ENCODE results near the gene ENOX2.
"Not testable (repeated sequence)": the region's sequence is repeated elsewhere in the genome, so short reads cannot be mapped to it uniquely, and the experiment has no call there.

ENOX2 gene

DNA sequence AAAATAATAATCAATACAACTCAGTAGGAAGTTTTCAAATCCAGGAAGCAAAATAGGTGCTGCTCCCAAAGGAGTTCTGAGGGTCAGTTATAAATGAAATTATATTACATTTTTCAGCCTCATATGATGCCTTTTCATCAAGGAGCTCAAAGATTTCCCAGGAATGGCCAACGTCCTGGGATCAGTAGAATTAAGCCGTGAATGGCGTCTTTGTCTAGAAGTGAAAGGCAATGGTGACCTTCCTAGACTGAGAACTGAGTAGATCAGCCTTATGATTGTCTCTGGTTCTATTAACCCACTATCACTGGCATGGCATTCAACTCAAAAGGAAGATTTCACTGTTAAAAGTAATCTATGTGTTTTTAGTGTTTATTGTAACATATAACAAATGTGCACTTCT lies 74.4 kb downstream of the ENOX2 start:
- DNase-seq (ENCODE audit: low spot score) = no peak

DNA sequence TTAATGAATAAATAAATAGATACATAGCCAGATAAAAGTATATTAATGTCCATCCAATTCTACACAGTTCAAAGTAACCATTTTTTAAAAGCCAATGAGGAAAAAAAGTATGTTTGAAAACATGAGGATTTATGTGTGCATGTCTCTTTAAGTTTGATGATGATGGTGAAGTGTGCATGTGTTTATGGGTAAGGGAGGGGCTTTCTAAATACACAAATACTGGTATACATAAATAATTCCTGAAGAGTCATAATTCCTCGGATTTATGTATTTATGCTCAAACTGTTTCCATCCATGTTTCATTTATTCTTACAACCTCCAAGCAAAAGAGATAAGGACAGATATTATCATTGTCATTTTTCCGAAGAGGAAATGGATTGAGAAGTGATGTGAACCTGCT lies 75.4 kb downstream of the ENOX2 start:
- no peak for DNase-seq (ENCODE audit: low spot score)

DNA sequence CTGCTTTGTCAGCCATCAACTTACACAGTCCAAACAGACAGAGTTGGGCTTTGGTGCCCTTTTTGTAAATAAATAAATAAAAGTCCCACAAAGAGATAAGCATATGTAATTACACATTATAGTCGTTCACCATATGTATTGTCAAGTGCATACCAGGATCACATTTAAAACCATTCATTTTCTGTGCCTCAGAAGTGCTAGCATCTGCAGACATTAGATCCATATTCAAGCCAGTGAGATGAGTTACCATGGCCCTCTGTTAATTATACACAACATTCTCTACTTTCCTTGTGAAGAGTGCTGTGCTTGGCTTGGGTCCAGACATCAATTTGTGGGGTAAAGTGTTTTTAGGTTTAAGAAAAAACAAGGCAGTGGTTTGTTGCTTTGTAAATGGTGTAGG lies 76.8 kb downstream of the ENOX2 start:
- no peak for DNase-seq (ENCODE audit: low spot score)

DNA sequence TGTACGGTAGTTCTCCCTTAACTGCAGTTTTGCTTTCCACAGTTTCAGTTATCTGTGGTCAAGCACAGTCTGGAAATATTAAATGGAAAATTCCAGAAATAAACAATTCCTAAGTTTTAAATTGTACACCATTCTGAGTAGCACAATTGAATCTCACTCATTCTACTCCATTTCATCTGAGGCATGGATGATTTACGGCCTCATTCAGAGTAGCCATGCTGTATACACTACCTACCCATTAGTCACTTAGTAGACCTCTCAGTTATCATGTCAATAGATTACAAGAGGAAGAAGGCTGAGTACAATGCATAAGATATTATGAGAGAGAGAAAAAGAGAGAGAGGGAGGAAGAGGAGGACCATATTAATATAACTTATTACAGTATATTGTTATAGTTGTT lies 77.5 kb downstream of the ENOX2 start:
- DNase-seq (ENCODE audit: low spot score) = no peak

GRCh38 chrX:130819367-130819766 lies 83.6 kb downstream of the ENOX2 start:
- not testable (repeated sequence) for DNase-seq (ENCODE audit: low spot score)

GRCh38 chrX:130813932-130814331 lies 89.1 kb downstream of the ENOX2 start:
- DNase-seq (ENCODE audit: low spot score) = not testable (repeated sequence)

DNA sequence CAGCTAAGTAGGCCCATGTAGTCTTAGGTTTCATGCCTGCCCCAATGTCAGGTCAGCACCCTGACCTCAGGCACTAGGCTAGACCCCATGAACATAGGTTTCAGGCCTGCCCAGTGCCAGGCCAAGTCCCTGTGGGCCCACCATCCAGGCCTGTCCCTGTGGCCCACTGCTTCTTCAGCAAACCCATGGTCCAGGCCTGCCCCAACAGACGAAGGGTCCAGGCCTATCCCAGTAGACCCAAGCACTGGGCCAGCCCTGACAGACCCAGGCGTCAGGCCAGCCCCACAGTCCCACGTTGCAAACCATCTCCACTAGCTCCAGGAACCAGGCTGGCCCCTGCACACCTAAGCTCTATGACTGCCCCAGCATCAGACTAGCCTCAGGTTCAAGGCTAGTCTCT lies 92.4 kb downstream of the ENOX2 start:
- no peak for DNase-seq (ENCODE audit: low spot score)

DNA sequence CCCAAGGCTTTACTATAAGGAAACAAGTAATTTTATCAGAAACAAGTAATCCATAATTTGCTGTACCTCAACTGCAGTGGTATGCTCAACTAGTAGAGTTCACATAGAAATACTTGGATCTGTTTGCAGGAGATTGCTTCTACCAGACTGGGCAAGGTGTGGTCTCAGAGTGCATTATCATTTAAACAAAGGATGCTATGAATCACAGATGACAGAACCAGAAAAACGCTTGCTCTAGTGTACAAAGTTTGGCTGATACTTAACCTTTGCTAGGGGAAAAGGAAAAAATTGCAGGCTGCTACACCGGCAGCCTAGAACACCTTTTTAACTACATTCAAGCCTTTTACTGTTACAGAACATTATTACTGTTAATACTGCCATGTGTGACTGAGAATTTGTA lies 97.1 kb downstream of the ENOX2 start:
- DNase-seq (ENCODE audit: low spot score) = no peak

- no peak for DNase-seq (ENCODE audit: low spot score)
These were observed 99.5 kb downstream of the ENOX2 start for GRCh38 chrX:130803537-130803936.

DNA sequence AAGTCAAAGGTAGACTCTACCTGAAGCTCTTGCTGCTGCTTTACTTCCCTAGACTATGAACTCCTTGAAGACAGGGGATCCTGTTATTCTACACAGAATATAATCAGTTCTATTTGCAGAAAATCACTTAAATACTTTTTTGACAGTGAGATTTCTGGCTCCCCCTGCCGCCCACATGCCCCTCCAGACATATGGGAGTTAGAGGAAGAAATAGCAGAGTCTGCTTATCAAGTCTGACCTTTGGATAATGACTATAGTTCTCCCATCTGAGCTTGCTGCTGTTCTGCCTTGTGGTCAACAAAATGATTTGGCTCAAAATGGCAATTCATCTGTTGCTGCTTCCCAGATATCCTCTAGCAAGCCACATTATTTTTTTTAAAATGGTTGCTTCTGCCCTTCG lies 101.1 kb downstream of the ENOX2 start:
- DNase-seq (ENCODE audit: low spot score) = no peak

DNA sequence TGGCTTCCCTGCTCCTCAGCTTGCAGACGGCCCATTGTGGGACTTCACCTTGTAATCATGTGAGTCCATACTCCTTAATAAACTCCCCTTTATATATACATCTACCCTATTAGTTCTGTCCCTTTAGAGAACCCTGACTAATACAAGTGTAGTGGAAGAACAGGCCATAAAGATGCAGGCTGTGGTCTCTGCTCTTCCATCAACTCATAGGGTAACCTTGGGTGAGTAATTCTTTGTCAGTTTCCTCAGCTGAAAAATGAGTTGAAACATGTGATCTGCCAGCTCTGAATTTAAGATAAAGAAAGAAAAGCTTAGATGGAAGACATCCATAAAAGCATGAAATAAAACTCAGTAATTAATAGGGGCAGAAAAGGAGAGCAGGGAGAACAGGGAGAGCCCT lies 103.6 kb downstream of the ENOX2 start:
- DNase-seq (ENCODE audit: low spot score) = no peak

DNA sequence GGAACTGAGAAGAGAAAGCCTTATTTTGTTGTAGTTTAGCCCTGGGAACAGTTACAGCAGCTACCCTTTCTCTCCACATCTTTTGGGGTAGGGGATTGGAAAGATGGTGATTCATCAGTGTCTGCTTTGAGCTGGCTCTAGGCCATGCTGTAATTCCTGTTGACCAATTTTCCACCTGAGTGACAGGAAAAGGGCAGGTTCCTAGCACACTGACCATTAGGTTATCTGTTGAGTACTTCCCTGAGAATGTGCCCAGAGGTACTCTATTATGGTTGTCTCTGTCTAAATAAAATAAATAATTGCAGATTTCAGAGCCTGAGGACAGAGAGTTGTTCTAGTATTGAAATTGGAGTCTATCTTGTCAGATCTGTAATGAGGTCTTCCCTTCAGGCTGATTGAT lies 109.0 kb downstream of the ENOX2 start:
- DNase-seq (ENCODE audit: low spot score) = no peak

GRCh38 chrX:130791870-130792269 lies 111.1 kb downstream of the ENOX2 start:
- DNase-seq (ENCODE audit: low spot score) = not testable (repeated sequence)

GRCh38 chrX:130789793-130790192 lies 113.2 kb downstream of the ENOX2 start:
- no peak for DNase-seq (ENCODE audit: low spot score)

DNA sequence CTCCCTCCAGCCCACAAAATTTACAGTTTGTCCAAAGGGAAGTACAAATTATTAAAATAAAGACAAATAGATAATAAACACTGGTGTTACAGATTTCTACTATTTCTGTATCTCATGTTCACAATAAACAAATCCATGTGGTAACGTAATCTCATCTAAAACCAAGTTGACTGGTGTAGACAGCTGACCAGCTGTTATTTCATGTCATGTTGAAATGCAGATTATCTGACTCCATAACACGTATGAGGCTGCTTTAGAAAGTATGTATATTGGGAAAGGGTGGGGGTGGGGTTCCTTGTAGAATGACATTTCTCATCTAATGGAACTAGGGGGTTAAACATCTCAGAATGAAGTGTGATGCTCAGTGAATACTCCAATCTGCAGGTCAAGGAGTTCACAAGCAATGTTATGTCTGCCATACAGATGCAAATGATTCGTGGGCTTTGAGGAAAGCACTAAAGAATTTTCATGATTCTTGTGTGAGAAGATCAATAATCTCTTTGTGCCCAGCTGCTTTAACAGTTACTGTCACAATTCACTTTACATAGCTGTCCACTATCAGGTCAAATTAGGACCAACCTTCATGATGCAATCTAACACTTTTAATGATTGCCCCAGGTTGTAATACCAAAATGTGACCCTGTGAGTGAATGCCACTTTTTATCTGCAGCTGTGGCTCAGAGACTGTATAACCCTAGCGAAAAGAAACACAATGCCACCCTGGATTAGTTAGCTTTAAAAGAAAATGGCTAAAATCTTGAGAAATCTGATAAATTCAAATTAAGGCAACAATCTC lies 114.0 kb downstream of the ENOX2 start:
- DNase-seq (ENCODE audit: low spot score) = no peak

DNA sequence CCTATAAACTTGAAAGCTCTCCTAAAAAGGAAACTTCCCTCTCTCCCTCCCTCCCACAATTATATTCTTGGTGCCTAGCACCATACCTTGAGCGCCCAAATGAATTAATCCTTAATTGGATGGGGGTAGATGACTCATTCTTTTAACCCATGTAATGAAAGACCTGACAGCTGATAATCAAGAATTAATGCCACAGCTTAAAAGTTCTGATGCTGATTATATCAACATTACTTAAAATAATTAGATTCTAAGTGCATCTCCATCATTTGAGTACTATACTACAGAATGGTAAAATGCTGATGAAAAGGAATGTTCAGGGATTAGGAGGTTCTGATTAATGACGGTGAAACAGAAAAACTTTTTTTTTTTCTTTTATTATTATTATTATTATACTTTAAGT lies 117.0 kb downstream of the ENOX2 start:
- DNase-seq (ENCODE audit: low spot score) = no peak

GRCh38 chrX:130778773-130779172 lies 124.2 kb downstream of the ENOX2 start:
- no peak for DNase-seq (ENCODE audit: low spot score)

- no peak for DNase-seq (ENCODE audit: low spot score)
These were observed 127.2 kb downstream of the ENOX2 start for GRCh38 chrX:130775849-130776248.

DNA sequence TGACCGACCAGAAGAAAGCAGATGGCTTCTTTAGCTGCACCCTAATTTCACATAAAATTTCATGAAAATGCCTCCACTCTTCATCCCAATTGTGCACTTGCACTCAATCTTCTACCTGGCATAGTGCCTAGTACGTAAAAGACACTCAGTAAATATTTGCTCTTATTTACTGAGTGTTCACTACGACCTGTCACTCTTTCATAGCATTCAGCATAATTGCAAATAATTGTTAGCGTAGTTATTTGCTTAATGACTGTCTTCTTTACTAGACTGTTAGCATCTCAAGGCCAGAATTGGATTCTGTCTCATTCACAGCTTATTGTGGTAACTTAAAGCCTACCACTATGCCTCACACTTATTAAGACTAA lies 130.2 kb downstream of the ENOX2 start:
- DNase-seq (ENCODE audit: low spot score) = no peak

DNA sequence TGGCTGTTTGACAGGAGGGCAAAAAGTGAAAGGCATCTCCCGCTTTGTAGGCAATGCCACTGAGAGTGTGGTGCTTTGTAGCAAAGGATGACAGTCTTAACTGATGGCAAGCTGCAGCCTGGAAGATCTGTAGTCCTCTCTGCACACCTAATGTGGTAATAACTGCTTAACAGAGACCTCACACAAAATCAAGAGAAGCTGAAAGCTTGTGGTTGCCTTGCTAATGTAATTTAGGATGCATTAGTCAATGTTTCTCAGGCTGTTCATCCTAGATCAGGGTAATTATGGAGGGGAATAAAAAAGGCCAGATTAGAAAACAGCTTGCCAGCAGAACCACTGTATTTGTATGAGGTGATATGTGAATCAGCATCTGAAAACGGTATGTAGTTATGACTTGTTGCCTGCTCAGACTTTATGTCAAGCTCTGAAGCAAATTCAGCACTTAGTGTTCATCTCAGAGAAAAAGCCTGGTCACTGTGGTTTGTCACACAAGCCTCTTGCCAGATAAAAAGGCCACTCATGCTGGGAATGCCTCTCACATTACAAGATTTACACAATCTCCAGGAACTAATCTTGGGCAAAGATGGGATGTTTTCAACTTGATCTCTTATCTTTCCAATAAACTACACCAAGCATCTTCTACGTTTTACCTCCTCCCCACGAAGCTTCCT lies 130.8 kb downstream of the ENOX2 start:
- peak; percentile 91 for DNase-seq (ENCODE audit: low spot score)

GRCh38 chrX:130771648-130772047 lies 131.4 kb downstream of the ENOX2 start:
- DNase-seq (ENCODE audit: low spot score) = no peak

- no peak for DNase-seq (ENCODE audit: low spot score)
These were observed 131.8 kb downstream of the ENOX2 start for GRCh38 chrX:130771230-130771629.

DNA sequence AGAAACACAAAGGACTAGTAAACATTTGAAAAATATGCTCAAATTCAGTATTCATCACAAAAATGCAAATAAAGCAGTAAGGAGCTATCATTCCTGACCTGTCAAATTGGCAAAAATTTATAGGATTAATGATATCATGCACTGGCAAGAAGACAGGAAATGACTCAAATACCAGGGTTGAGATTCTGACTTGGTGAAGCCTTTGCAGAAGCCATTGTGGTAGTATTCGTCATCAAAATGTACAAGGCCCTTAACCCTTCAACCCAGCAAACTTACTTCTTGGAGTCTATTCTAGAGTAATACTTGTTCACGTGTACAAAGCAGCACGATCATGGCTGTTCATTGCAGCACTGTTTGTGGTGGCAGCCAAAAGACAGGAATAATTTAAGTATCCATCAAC lies 132.4 kb downstream of the ENOX2 start:
- no peak for DNase-seq (ENCODE audit: low spot score)
